ENCODE results near the gene ZSCAN22.

ZSCAN22 gene

DNA sequence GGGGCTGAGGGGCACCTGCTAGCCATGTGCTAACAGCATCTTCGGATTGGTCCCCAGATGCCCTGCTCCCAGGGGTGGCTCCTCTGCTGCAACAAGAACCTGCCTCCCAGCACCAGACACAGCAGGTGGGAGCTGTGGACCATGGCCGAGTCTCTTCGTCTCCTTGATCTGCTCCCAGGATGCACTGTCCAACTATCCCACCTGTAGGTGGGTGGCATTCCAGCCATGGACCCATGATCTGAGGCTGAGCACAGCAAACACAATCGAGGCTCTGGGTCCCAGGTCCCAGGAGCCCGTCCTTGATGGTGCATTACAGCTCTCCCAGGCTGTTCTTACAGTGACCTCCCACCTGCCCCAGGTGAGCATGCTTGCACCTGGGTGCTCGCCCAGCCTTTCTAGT is 52.5 kb downstream of the ZSCAN22 start:
- DNase-seq: no peak

DNA sequence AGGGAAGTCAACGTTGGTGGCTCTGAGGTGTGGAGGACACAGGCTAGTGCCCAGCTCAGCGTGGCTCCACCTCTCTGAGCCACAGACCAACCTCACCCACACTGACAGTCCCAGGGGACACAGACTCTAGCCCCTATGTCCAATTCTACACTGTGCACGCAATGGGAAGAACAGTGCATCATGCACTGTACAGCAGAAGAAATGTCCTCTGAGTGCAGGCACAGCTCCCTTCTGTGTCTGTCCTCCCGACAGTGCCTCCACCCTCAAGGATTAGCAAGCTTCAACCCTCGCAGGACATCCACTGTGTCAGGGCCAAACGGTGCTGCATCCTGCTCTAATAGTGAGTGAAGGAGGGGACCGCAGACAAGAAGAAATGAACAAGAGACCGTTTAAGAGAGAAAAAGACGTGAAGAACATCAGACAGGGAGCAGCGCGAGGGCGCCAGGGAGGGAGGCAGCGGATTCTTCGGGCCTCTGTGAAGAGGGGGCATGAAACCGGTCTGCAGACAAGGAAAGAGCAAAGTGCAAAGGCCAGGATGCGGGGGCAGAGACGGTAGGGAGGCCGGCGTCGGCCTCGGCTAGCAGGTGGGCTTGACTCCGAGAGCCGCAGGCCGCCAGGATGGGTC is 53.4 kb downstream of the ZSCAN22 start:
- DNase-seq: no peak

DNA sequence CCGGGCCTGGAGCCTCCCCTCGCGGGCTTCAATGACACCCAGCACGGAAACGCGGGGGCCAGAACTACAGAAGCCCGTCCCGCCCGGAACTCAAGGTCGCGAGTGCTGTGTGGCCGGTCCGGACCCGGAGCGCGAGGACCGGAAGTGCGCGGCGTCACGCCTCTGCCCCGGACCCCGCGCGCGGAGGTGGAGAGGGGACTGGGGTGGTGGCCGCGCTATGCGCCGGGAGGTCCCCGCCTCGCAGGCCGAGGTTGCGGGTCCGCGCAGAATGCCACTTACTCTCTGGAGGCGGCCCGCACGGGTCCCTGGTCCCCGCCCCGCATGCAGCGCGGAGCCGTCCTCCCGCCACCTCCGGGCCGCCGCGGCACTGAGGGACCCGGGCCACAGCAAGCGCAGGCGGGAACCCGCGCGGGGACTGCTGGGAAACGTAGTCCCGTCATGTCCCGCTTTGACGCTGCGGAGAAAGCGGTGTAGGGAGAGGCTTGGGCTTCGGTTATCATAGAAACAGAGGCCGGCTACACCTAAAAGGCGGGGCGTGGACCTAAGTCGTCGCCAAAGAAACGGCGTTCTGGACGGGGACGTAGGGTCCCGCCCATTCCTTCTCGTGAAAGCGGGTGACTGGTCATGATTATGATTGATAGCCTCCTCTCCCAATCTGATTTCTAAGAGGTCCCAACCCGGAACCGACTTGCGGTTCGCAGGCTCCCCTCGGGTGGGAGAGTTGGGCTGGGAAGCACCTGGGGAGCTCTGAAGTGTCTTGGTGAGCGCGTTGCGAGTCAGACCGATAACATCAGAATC is 54.1 kb downstream of the ZSCAN22 start, which contains the start of gene ZNF837:
ZNF837 (minus strand) TSS at position 369 of the 798 bp plus-strand sequence. CDS start 11,698 bp downstream, outside the sequence.
- DNase-seq: peak; percentile 100

DNA sequence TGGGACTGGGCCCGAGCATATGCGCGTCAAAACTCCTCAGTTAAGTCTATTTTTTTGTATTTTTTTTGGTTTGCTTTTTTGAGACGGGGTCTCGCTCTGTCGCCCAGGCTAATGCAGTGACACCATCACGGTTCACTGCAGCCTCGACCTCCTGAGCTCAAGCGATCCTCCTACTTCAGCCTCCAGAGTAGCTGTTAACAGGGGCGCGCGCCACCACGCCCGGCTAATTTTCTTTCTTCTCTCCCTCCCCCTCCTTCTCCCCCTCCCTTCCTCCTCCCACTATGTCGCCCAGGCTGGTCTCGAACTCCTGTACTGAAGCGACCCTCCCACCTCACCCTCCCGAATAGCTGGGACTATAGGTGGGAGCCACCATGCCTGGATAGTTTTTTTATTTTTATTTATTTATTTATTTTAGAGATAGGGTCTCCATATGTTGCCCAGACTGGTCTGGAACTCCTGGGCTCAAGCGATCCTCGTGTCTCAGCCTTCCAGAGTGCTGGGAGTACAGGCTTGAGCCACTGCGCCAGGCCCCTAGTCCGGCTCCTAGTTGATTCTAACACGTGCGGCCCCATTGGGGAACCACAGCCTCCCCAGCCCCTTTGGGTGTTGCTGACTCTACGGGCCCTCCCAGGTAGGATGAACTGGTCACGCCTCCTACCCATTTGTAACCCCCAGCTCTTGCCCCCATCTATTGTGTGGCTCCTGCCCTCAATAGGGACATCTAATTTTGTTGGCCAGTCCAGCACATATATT is 54.8 kb downstream of the ZSCAN22 start:
- no peak for DNase-seq

GRCh38 chr19:58382997-58383603 is 56.3 kb downstream of the ZSCAN22 start:
- no peak for DNase-seq

DNA sequence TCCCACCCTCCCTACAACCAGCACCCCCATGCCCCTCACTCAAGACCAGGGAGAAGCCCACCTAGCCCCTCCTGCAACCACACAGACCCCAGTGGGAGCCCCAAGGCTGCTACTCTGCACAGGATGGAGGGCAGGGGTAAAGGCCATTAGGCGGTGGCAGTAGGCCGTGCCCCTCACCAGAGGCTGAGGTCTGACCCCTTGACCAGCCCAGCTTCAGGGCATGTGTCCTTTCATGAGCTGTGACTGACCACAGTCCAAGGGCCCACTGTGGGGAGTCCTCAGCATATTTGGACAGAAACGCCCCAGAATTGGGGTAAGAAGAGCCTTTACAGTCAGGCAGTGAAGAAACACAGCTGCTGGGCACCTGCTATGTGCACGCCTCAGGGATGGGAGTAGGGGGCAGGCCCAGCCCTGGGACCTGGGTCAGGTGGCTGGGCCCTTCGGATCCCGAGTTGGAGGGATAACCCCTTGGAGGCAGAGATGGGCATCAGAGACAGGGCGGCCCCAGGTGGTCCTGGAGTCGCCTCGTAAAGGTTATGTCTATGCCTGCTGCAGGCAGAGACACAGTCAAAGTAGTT is 58.6 kb downstream of the ZSCAN22 start:
- no peak for DNase-seq

DNA sequence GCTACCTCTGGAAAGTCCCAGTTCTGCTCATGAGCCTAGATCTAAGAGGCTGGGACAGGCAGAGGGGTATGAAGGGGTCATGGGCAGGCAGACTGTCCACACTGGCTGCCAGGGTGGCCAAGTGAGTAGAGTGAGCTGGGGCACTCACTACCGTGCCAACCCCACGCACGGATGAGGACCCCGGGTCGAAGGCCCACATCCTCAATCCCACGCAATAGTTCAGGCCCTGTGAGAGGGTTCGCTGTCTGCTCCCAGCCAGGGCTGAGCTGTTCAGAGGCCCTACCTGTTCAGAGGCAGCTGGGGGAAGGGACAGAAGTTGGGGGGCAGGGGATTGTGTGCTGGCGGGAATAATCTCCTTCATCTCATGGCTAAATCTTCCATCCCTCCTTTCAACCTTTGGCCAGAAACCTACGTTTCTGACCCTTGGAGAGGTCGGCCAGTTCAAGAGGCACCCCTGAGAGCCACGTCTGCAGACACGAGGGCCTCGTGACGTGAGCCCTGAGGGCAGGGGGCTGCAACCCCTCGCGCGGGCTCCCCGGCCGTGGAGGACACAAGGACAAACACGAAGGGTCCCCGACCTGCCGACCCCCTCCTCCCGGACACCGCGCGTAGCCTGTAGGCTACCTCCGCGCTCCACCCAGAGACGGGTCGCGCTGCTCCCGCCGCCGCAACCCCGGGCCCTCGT is 59.2 kb downstream of the ZSCAN22 start:
- peak in 1 of 2 experiments; percentile 29 for DNase-seq

- DNase-seq: peak; percentile 98
These were observed 60.0 kb downstream of the ZSCAN22 start, which contains the start of gene RPS5 for GRCh38 chr19:58386576-58387337. Gene RPS5 (plus strand): TSS chr19:58387269. CDS start chr19:58388138, 869 bp downstream.

DNA sequence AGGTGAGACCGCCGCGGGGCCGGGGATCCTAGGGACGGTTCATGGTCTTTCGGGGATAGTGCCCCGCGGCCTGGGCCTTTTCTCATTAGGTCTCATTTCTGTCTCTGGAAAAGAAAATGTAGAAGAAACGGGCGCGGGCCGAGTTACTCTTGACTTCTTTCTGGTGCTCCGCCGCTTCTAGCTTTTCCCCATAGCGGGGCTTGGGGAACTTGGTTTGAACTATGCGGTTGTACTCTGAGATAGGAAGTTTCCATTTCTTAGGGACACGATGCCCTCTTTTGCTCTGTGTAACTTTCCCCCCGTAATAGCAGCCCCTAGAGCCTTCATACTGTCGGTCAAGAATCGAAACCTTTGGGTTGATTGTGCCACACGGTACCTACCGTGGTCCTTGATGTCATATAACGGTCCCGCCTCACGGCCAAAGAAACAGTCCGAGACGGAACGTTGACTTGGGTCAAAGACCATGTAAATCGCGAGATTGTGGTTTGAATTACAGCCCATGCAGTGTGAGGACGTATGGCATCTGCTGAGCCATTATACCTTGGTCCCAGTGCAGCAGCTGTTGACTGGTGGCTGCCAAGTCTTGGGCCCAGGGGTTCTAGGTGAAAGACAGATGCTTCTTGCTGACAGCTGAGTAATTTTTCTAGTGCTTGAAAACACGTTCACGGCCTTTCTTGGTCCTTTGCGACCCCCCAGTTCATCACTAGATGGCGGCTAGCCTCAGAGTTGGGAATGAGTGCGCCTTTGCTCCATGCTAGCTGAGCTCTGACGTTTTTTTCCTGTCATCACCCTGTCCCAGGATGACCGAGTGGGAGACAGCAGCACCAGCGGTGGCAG is 60.8 kb downstream of the ZSCAN22 start:
- no peak for DNase-seq

DNA sequence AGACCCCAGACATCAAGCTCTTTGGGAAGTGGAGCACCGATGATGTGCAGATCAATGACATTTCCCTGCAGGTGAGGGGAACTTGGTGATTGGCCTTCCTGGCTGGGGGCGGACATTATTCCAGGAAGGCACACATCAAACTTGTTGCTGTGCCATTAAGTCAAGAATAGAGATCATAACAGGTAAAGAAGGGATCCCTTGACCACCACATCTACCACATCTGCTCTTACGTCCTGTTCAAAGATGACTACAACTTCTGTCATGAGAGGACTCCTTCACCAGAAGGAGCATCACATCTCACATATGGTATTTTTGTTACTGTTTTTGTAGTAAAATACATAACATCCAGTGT is 61.4 kb downstream of the ZSCAN22 start:
- DNase-seq: no peak
